SKM-1 treated with dmso at 0.1 percent for 144 hours (cell line): ENCODE results near the gene ANKRD16.
"Not testable (repeated sequence)": the region's sequence is repeated elsewhere in the genome, so short reads cannot be mapped to it uniquely, and the experiment has no call there.

Experiments used
- DNase-seq: peaks from one replicate; lab custom pipeline; 2025; ENCODE audit not compliant: unreplicated experiment; lab: John Stamatoyannopoulos, UW

The ANKRD16 gene

GRCh38 chr10:5889624-5890451, at the start of gene ANKRD16, which contains the start of gene FBH1:
ANKRD16 (minus strand) TSS chr10:5889893; CDS start chr10:5889354, 539 bp downstream.
FBH1 (plus strand) TSS chr10:5890243; CDS start chr10:5890346, 103 bp downstream.
- peak; percentile 81 for DNase-seq

DNA sequence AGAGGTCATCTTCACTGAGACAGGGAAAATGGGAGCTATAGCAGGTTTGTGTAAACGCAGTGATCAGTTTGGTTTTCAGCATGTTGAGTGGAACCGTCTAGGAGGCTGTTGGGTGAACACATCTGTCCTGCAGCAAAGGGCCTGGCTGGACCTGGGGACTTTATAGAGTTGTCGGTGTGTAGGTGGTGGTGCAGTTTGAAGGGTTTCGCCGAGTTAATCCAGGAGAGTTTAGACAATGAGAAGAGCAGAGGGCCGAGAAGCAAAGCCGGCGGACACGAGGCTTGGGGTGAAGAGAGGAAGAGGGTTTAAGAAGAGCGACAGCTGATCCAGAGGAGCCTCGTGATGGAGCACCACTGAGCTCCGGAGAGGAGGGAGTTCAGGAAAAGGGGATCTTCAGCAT, 48.6 kb upstream of the ANKRD16 start:
- DNase-seq, result no peak

DNA sequence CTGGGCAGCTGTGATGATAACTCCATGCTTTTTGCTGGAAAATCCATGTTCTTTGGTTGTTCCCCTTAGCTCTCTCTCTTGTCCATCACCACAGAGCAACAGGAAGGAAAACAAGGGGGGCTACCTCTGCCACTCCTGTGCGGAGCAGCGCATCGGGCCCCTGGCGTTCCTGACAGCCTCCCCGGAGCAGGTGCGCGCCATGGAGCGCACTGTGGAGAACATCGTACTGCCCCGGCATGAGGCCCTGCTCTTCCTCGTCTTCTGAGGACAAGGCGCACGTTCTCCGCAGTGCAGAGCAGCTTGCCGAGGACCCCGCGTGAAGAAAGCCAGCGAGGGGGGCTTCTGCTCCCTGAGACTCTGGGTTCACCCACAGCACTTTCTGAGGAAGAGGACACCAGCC, 47.3 kb upstream of the ANKRD16 start:
- DNase-seq, result no peak

DNA sequence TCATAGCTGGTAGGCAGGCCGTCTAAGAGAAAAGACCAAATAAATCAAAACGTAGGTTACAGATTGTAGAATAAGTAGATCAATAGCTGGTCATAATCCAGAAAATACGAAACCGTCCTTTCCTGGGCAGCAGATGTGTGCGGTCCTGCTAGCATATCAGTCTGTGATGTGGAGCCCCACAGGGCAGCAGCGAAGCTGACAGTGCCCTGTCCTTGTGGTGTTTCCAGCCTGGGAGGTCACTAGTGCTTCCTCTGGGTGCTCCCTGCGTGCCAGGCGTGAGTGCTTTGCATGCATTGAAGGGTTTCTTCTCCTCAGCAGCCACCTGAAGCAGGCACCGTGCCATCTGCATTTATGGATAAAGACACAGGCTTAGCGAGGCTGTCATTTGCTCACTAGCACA, 45.9 kb upstream of the ANKRD16 start:
- DNase-seq, result no peak

DNA sequence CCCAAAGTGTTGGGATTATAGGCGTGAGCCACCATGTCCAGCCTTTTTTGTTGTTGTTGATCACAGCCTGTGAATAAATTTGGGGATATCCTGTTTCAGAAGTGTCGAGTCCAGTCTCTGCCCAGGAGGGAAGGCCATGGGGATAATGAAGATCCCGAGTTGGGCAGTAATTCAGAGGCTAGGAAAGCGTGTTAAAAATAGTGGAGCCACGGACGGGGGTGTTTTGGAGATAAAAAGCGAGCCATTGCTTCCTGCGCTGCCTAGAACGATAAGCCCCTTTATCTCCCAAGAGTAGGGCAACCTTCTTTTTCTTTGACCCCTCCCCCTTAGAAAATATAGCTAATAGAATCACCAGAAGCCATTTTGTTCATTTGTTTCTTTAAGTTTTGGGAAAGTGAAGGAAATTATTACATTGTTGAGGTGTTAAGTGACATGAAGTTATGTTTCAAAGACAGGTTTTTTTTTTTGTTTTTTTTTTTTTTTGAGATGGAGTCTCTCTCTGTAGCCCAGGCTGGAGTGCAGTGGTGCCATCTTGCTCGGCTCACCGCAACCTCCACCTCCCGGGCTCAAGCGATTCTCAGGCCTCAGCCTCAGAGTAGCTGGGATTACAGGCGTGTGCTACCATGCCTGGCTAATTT, 44.3 kb upstream of the ANKRD16 start:
- DNase-seq, result no peak

GRCh38 chr10:5932345-5932744, 42.7 kb upstream of the ANKRD16 start:
- no peak for DNase-seq

DNA sequence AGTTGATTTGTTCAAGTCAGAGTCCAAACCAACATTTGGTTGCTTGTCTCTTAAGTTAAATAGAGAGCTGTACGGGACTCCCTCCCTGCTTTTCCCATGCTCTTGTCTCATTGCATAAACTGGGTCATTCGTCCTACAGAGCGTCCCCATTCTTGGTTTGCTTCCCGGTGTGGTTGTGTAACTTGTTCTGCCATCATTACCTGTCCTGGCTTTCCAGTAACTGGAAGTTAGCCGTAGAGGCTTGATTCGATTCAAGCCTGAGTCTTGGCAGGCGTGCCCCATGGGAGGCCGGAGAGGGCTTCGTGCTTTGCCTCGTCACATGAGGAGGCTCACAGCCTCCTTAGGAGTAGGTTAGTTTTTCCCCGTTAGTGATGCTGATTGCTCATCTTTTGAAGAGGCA, 40.6 kb upstream of the ANKRD16 start:
- DNase-seq, result no peak

GRCh38 chr10:5929442-5929841, 39.7 kb upstream of the ANKRD16 start:
- no peak for DNase-seq

DNA sequence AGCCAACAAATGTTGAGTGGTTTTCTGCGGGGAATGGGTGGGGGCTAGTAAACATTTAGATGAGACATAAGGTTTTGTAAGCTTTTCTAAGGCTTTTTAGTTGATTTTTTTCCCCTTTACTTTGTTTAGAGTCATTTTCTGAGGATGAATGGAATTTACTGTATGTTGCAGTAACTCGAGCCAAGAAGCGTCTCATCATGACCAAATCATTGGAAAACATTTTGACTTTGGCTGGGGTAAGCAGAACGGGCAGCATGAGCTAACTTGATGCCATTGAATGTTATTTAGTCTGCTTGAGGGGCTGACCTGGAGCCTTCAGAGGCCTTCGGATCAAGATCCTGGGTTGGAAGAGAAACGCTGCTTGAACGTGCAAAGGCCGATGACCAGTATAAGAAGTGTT, 37.6 kb upstream of the ANKRD16 start:
- DNase-seq, result no peak

DNA sequence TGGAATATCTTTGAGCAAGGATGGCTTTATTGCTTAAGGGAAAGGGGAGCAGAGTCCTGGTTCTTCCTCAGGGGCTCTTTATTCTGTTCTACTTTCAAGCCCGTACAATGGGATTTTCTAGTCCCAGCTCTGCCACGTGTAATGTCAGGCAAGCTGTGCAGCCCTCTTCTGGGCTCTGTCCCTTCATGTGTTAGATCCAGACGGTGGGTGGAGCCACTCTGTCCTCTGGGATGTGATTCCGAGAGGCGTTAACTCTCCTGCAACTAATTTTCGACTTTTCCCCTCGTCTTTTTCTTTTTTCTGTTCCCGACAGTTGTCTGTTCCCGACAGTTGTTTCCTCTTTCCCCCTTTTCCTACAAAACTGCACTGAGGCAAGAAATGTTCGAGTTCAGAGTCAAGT, 35.2 kb upstream of the ANKRD16 start:
- DNase-seq, result no peak

GRCh38 chr10:5921746-5922145, 32.1 kb upstream of the ANKRD16 start:
- no peak for DNase-seq

GRCh38 chr10:5919568-5919967, 29.9 kb upstream of the ANKRD16 start:
- DNase-seq, result no peak

DNA sequence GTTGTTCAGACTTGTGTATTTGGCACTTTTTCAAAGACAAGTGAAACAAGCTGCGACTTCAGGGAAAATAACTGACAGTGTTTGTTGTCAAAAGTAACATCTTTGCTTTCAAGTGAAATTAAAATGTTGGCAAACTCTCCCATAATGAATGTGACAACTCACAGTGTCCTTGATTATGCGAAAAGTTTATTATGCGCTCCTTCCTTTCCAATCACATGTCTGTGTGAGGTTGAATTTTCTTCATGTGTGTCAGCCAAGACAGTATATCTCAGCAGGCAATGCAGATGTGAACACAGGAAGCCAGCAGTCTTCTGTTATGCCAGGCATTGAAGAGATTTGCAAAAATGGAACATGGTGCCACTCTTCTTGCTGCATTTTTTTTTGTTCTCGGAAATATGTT, 29.1 kb upstream of the ANKRD16 start:
- no peak for DNase-seq

GRCh38 chr10:5917305-5917704, 27.6 kb upstream of the ANKRD16 start:
- DNase-seq, result no peak

- no peak for DNase-seq
Observed at GRCh38 chr10:5915451-5915850, 25.8 kb upstream of the ANKRD16 start.

DNA sequence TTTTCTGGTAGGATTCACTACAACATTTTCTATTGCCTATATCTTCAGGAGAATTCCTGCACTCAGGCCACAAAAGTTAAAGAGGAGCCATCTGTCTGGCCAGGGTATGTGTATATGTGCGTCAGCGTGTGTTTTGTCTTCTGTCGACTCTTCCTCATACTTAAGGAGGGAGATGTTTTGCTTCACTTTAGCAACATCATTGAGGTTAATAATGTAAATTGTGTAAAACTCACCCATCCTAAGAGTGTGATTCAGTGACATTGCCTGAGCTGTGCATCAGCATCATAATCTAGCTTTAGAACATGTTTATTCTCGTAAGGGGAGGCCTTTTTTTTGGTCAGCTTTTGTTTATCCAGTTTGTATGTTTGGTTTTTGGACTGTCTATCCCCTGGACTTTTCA, 24.0 kb upstream of the ANKRD16 start:
- DNase-seq, result no peak

GRCh38 chr10:5911670-5912069, 22.0 kb upstream of the ANKRD16 start:
- DNase-seq, result no peak

- DNase-seq, result no peak
Observed at GRCh38 chr10:5910323-5911100, 20.8 kb upstream of the ANKRD16 start.

DNA sequence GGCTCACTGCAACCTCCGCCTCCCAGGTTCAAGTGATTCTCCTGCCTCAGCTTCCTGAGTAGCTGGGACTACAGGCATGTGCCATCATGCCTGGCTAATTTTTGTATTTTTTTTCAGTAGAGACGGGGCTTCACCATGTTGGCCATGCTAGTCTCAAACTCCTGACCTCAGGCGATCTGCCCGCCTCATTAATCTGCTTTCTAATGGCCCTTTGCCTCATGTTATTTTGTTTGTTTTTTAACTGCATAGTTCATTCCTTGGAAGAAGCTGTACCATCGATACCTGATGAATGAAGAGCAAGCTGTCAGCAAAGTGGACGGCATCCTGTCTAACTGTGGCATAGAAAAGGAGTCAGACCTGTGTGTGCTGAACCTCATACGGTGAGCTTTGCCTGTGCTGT, 19.0 kb upstream of the ANKRD16 start:
- not testable (repeated sequence) for DNase-seq

GRCh38 chr10:5906651-5907050, 17.0 kb upstream of the ANKRD16 start:
- no peak for DNase-seq

DNA sequence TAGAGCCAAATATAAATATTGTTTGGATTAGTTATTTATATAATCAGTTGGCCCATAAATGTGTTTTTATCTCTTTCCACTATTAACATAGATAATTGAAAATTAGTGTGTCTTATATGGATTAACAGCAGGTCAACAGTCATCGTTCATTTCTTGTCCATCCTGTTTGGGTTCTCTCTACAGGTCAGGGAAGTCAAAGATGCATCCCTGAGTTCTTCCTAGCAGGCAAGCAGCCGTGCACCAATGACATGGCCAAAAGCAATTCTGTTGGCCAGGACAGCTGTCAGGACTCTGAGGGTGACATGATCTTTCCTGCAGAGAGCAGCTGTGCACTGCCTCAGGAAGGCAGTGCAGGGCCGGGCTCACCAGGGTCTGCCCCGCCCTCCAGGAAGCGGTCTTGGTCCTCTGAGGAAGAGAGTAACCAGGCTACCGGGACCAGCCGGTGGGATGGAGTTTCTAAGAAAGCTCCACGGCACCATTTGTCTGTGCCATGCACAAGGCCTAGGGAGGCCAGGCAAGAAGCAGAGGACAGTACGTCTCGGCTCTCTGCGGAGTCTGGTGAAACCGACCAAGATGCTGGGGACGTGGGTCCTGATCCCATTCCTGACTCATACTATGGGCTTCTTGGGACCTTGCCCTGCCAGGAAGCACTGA, 16.3 kb upstream of the ANKRD16 start:
- DNase-seq, result no peak
